Cardiac atrium fibroblast (primary cell): ENCODE data around the gene SLC35F1. TPM values are rescaled to one million over a fixed set of nuclear protein-coding genes. Genes with fewer than 3 reads are reported as not detected.

ENCODE experiments used
- total RNA-seq: library from RNA; depleted of rRNA; stranded (reverse); fragments of >200 nt; gene quantifications from 2 replicates; pipeline ENCODE4 v1.2.3, GENCODE V29; 2015

Gene SLC35F1
- under 0.01 TPM in 1 of 2 replicates, not detected in the other for total RNA-seq

GRCh38 chr6:117906958-117907600, at the start of gene SLC35F1:
Gene SLC35F1 (plus strand): TSS chr6:117907264.

Other genes starting within 250 kb of the SLC35F1 start
- gene NUS1, start 231.8 kb upstream of the SLC35F1 start, total RNA-seq: 17.1 and 23.2 TPM in 2 replicates